Liver (tissue), 9 donors: ENCODE measurements around the gene CLIC2. TPM values are rescaled to one million over a fixed set of nuclear protein-coding genes. Genes with fewer than 3 reads are reported as not detected.

Experiments
- DNase-seq: peaks from one replicate; pipeline ENCODE4 v3.0.0-alpha.2; 2017; ENCODE audit warnings: low spot score
- H3K27ac ChIP-seq, 2 donors: one replicate each; pipeline ENCODE4 v1.7.0; 2013; ENCODE audit warnings: inconsistent platforms in 2 of 2, low read length in 2 of 2, control low read depth in 1 of 2, low read depth in 1 of 2, mild to moderate bottlenecking in 1 of 2
- H3K27me3 ChIP-seq, 4 donors: one replicate each; pipeline versions ENCODE4 v1.6.1 to v1.7.0; 2013; ENCODE audit warnings: low read length in 3 of 4, inconsistent platforms in 1 of 4, mild to moderate bottlenecking in 1 of 4, moderate library complexity in 1 of 4; ENCODE audit not compliant: control insufficient read depth in 4 of 4, insufficient read depth in 4 of 4
- H3K36me3 ChIP-seq, 4 donors: one replicate each; pipeline versions ENCODE4 v1.6.1 to v1.7.0; 2013; ENCODE audit warnings: low read length in 3 of 4, mild to moderate bottlenecking in 3 of 4, low read depth in 1 of 4, moderate library complexity in 1 of 4; ENCODE audit not compliant: control insufficient read depth in 4 of 4, insufficient read depth in 3 of 4
- H3K4me1 ChIP-seq, 4 donors: one replicate each; pipeline versions ENCODE4 v1.6.1 to v1.7.0; 2013; ENCODE audit warnings: low read length in 3 of 4, mild to moderate bottlenecking in 3 of 4, moderate library complexity in 1 of 4; ENCODE audit not compliant: control insufficient read depth in 4 of 4, insufficient read depth in 4 of 4
- H3K4me3 ChIP-seq, 3 donors: one replicate each; pipeline versions ENCODE4 v1.6.1 to v1.7.0; 2013; ENCODE audit warnings: low read length in 3 of 3, control low read depth in 1 of 3, low read depth in 1 of 3, mild to moderate bottlenecking in 1 of 3
- H3K9ac ChIP-seq, 2 donors: one replicate each; pipeline ENCODE4 v1.7.0; 2013; ENCODE audit warnings: low read length in 2 of 2, mild to moderate bottlenecking in 2 of 2, moderate library complexity in 2 of 2, control low read depth in 1 of 2, low read depth in 1 of 2
- H3K9me3 ChIP-seq, 4 donors: one replicate each; pipeline versions ENCODE4 v1.6.1 to v1.7.0; 2013; ENCODE audit warnings: low read length in 3 of 4; ENCODE audit not compliant: control insufficient read depth in 4 of 4
- ATF3 ChIP-seq: IDR thresholded peaks from 2 replicates; pipeline ENCODE4 v1.6.1; 2016; ENCODE audit warnings: antibody characterized with exemption
- CTCF ChIP-seq: fragments of 150-350 bp; IDR thresholded peaks from 2 replicates; pipeline ENCODE4 v1.5.1; 2017; ENCODE audit warnings: improper control_type of control experiment, low read depth, low read length; ENCODE audit not compliant: missing input control
- EGR1 ChIP-seq, 2 donors: IDR thresholded peaks; 2 replicates each; pipeline ENCODE4 v1.6.1; 2016 to 2018; ENCODE audit warnings: antibody characterized with exemption in 2 of 2, low read depth in 2 of 2
- FOXA1 ChIP-seq: IDR thresholded peaks from 2 replicates; pipeline ENCODE4 v1.6.1; 2016; ENCODE audit warnings: antibody characterized with exemption
- FOXA2 ChIP-seq: IDR thresholded peaks from 2 replicates; pipeline ENCODE4 v1.6.1; 2016; ENCODE audit warnings: antibody characterized with exemption
- GABPA ChIP-seq, 2 donors: IDR thresholded peaks in 1 of 2; conservative IDR thresholded peaks in 1 of 2; 2 replicates each; pipeline ENCODE4 v1.6.1; 2016; ENCODE audit warnings: antibody characterized with exemption in 2 of 2, mild to moderate bottlenecking in 1 of 2, moderate library complexity in 1 of 2
- HNF4A ChIP-seq, 2 donors: conservative IDR thresholded peaks; 2 replicates each; pipeline ENCODE4 v1.6.1; 2016; ENCODE audit warnings: antibody characterized with exemption in 2 of 2, mild to moderate bottlenecking in 2 of 2
- HNF4G ChIP-seq: IDR thresholded peaks from 2 replicates; pipeline ENCODE4 v1.6.1; 2016; ENCODE audit warnings: antibody characterized with exemption
- JUND ChIP-seq, 2 donors: IDR thresholded peaks; 2 replicates each; pipeline ENCODE4 v1.6.1; 2016; ENCODE audit warnings: antibody characterized with exemption in 2 of 2
- NR2F2 ChIP-seq: IDR thresholded peaks from 2 replicates; pipeline ENCODE4 v1.6.1; 2016; ENCODE audit warnings: antibody characterized with exemption
- RXRA ChIP-seq, 2 donors: IDR thresholded peaks; 2 replicates each; pipeline ENCODE4 v1.6.1; 2017 to 2018; ENCODE audit warnings: antibody characterized with exemption in 2 of 2, mild to moderate bottlenecking in 1 of 2
- SP1 ChIP-seq: IDR thresholded peaks from 2 replicates; pipeline ENCODE4 v1.6.1; 2018; ENCODE audit warnings: antibody characterized with exemption, mild to moderate bottlenecking
- TAF1 ChIP-seq: conservative IDR thresholded peaks from 2 replicates; pipeline ENCODE4 v1.6.1; 2016; ENCODE audit warnings: antibody characterized with exemption, mild to moderate bottlenecking
- WGBS: extraction: QIAGEN DNeasy Blood & Tissue Kit; methylation state at CpG from one replicate; pipeline ENCODE4 v1.1.7; 2013; 5-methylcytosine and 5-hydroxymethylcytosine counted together
- polyA plus RNA-seq, 2 donors: library from polyadenylated mRNA; stranded (reverse) in 1 of 2; unstranded in 1 of 2; fragments of 200-250 nt in 1 of 2; fragments of >200 nt in 1 of 2; fragmentation: Nextera tagmentation in 1 of 2; extraction: Ambion mirVana in 1 of 2; gene quantifications; one replicate each; pipeline versions ENCODE4 v1.2.1 to v1.2.3, GENCODE V29; 2013 to 2015
- total RNA-seq, 2 donors: library from RNA; depleted of rRNA; stranded (reverse); fragments of >200 nt; gene quantifications; one replicate each; pipeline ENCODE4 v1.2.3, GENCODE V29; 2014
- TF ChIP-seq, protein P1 (sequence below): IDR thresholded peaks from 2 replicates; pipeline ENCODE4 v1.6.1; 2016; ENCODE audit warnings: antibody characterized with exemption
- TF ChIP-seq, protein P2 (sequence below): IDR thresholded peaks from 2 replicates; pipeline ENCODE4 v1.6.1; 2016; ENCODE audit warnings: antibody characterized with exemption, mild to moderate bottlenecking
- TF ChIP-seq, protein P3 (sequence below): IDR thresholded peaks from 2 replicates; pipeline ENCODE4 v1.6.1; 2016; ENCODE audit warnings: antibody characterized with exemption
- donor health status: healthy.
- donor health status: healthy.
- donor health status: healthy.
- donor health status: healthy.
- donor health status: healthy.

Gene CLIC2
- total and polyA plus RNA-seq, 4 donors, result 2.0 to 15.5 (median 3.3) TPM

GRCh38 chrX:155333544-155334100, 792 bp downstream of the CLIC2 start:
- H3K9me3 ChIP-seq, result no peaks in the 10 kb centered on the region
- H3K9ac ChIP-seq, result peak overlapping the region in 1 of 2 donors; percentile 59
- no peak overlapping the region for H3K4me3 ChIP-seq
- H3K27ac ChIP-seq, result no peak overlapping the region
- WGBS, result 69% methylated on average over 2 of the region's 2 CpGs
- no peak for DNase-seq
- no peak for TF ChIP-seq JUND (IDR thresholded peaks at IDR 0.05)
- TF ChIP-seq, protein P1, sequence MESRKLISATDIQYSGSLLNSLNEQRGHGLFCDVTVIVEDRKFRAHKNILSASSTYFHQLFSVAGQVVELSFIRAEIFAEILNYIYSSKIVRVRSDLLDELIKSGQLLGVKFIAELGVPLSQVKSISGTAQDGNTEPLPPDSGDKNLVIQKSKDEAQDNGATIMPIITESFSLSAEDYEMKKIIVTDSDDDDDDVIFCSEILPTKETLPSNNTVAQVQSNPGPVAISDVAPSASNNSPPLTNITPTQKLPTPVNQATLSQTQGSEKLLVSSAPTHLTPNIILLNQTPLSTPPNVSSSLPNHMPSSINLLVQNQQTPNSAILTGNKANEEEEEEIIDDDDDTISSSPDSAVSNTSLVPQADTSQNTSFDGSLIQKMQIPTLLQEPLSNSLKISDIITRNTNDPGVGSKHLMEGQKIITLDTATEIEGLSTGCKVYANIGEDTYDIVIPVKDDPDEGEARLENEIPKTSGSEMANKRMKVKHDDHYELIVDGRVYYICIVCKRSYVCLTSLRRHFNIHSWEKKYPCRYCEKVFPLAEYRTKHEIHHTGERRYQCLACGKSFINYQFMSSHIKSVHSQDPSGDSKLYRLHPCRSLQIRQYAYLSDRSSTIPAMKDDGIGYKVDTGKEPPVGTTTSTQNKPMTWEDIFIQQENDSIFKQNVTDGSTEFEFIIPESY, result no peak
- TF ChIP-seq CTCF, result no peak
- TF ChIP-seq SP1, result no peak
- TF ChIP-seq, protein P2, sequence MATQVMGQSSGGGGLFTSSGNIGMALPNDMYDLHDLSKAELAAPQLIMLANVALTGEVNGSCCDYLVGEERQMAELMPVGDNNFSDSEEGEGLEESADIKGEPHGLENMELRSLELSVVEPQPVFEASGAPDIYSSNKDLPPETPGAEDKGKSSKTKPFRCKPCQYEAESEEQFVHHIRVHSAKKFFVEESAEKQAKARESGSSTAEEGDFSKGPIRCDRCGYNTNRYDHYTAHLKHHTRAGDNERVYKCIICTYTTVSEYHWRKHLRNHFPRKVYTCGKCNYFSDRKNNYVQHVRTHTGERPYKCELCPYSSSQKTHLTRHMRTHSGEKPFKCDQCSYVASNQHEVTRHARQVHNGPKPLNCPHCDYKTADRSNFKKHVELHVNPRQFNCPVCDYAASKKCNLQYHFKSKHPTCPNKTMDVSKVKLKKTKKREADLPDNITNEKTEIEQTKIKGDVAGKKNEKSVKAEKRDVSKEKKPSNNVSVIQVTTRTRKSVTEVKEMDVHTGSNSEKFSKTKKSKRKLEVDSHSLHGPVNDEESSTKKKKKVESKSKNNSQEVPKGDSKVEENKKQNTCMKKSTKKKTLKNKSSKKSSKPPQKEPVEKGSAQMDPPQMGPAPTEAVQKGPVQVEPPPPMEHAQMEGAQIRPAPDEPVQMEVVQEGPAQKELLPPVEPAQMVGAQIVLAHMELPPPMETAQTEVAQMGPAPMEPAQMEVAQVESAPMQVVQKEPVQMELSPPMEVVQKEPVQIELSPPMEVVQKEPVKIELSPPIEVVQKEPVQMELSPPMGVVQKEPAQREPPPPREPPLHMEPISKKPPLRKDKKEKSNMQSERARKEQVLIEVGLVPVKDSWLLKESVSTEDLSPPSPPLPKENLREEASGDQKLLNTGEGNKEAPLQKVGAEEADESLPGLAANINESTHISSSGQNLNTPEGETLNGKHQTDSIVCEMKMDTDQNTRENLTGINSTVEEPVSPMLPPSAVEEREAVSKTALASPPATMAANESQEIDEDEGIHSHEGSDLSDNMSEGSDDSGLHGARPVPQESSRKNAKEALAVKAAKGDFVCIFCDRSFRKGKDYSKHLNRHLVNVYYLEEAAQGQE, result no peak
- TF ChIP-seq HNF4A (conservative IDR thresholded peaks at IDR 0.05), result no peak
- no peak for TF ChIP-seq RXRA (IDR thresholded peaks at IDR 0.05)
- TF ChIP-seq FOXA2, result no peak
- no peaks in the 10 kb centered on the region for H3K4me1 ChIP-seq
- H3K27me3 ChIP-seq, result peaks cover 0 to 2% (median 0%) of the 10 kb centered on the region in 4 donors
- no peaks in the 10 kb centered on the region for H3K36me3 ChIP-seq

GRCh38 chrX:155330992-155331391, 3.4 kb downstream of the CLIC2 start:
- H3K9me3 ChIP-seq, result no peaks in the 10 kb centered on the region
- peaks cover 0 to 2% (median 0%) of the 10 kb centered on the region in 4 donors for H3K27me3 ChIP-seq
- H3K4me3 ChIP-seq, result no peak overlapping the region
- no peak overlapping the region for H3K27ac ChIP-seq
- 51% methylated on average over 2 of the region's 2 CpGs for WGBS
- DNase-seq, result no peak
- no peak overlapping the region for H3K9ac ChIP-seq
- H3K36me3 ChIP-seq, result no peaks in the 10 kb centered on the region
- H3K4me1 ChIP-seq, result no peaks in the 10 kb centered on the region
- TF ChIP-seq FOXA2 (no peak), JUND (IDR thresholded peaks at IDR 0.05) (no peak), CTCF (no peak), TAF1 (no peak), ATF3 (no peak), FOXA1 (no peak), EGR1 (IDR thresholded peaks at IDR 0.05; ENCODE audit: low read depth in 2 of 2) (no peak), GABPA (IDR thresholded peaks at IDR 0.05 in 1 of 2, conservative IDR thresholded peaks at IDR 0.05 in 1 of 2) (no peak), HNF4G (no peak), HNF4A (conservative IDR thresholded peaks at IDR 0.05) (no peak), NR2F2 (no peak)
- TF ChIP-seq, protein P2, result no peak
- TF ChIP-seq, protein P3, sequence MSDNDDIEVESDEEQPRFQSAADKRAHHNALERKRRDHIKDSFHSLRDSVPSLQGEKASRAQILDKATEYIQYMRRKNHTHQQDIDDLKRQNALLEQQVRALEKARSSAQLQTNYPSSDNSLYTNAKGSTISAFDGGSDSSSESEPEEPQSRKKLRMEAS, result no peak
